ENCODE results near the gene AMIGO3.

AMIGO3 gene

DNA sequence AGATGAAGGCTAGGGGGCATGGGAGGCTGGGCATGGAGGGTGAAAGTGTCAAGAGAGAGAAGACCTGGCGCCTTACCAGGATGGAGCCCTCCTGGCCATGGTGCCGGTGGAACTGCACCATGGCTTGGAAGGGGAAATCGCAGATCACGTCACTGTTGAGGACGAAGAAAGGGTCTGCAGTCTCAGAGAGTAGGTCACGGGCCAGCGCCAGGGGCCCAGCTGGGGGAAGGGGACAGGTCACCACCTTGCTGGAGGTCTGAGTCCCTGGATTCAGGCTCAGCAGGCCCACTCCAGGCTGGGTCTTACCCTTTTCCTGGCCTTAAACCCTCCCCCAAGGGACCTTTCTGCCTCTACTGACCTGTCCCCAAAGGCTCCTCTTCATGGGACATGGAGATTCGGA is 3.4 kb upstream of the AMIGO3 start:
- ChIA-PET POLR2A (ENCODE audit: low non-redundant PET) (no interaction called here), CTCF (interaction anchor here (0.9 kb wide), 1 partner anchor 50 kb away, joined by 5 read pairs; no protein-coding TSS in a partner anchor)
- H3K27ac ChIP-seq, result peak overlapping the region; percentile 89

DNA sequence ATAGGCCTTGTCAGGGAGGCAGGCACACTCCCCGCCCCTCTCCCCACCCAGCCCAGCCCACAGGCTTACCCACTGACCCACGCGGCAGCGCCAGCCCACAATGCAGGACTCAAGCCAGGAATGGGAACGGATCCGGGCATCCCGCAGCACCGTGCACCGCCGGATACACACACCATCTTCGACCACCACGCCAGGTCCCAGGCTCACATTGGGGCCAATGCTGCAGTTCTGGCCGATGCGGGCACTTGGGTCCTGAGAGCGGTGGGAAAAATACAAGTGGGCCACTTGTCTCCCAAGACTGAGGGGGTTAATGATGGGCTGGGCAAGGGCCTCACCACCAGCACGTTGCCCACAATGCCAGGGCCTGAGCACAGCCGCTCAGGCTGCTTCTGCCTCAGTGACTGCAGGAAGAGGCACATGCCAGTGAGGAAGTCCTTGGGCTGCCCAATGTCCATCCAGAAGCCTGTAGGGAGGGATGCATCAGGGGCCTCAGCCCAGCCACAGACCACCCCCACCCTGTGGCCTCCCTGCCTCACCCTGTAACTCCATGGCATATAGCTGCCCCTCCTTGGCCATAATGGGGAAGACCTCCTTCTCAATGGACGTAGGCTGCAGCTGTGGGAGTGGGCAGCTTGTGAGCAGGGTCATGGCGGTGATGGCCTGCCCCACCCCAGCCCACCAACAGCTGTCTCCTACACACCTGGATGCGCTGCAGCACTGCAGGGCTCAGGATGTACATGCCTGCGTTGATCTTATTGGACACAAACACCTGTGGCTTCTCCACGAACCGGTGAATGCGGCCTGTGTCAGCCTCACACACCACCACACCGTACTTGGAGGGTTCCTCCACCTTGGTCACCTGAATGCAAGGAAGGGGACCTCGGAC is 2.7 kb upstream of the AMIGO3 start:
- no peak for DNase-seq (ENCODE audit: low spot score)
- CTCF ChIA-PET, result no interaction called here
- POLR2A ChIA-PET (ENCODE audit: low non-redundant PET), result no interaction called here
- TF ChIP-seq, protein P1, sequence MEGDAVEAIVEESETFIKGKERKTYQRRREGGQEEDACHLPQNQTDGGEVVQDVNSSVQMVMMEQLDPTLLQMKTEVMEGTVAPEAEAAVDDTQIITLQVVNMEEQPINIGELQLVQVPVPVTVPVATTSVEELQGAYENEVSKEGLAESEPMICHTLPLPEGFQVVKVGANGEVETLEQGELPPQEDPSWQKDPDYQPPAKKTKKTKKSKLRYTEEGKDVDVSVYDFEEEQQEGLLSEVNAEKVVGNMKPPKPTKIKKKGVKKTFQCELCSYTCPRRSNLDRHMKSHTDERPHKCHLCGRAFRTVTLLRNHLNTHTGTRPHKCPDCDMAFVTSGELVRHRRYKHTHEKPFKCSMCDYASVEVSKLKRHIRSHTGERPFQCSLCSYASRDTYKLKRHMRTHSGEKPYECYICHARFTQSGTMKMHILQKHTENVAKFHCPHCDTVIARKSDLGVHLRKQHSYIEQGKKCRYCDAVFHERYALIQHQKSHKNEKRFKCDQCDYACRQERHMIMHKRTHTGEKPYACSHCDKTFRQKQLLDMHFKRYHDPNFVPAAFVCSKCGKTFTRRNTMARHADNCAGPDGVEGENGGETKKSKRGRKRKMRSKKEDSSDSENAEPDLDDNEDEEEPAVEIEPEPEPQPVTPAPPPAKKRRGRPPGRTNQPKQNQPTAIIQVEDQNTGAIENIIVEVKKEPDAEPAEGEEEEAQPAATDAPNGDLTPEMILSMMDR (conservative IDR thresholded peaks at IDR 0.05; ENCODE audit: low read depth), result no peak
- H3K27ac ChIP-seq, result peak overlapping the region; percentile 89

More for the DNA sequence above, 3.4 kb upstream of the AMIGO3 start:
- TF ChIP-seq, protein P1 (conservative IDR thresholded peaks at IDR 0.05; ENCODE audit: low read depth), result no peak
- DNase-seq (ENCODE audit: low spot score), result no peak

DNA sequence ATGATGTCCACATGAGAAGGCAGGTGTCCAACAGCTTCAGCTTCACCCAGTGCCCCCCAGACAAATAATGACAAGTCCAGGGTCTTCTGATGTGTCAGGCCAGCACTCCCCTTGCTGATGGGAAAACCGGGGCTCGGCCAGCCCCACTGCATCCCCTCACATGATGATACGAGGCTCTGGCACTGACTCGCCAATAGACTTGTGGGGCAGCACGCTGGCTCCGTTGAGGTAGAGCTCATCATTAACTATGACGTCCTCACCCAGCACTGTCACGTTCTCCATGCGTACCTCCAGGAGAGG is 2.1 kb upstream of the AMIGO3 start:
- ChIA-PET POLR2A (ENCODE audit: low non-redundant PET) (no interaction called here), CTCF (no interaction called here)
- TF ChIP-seq, protein P1 (conservative IDR thresholded peaks at IDR 0.05; ENCODE audit: low read depth), result no peak
- DNase-seq (ENCODE audit: low spot score), result no peak
- H3K27ac ChIP-seq, result peak overlapping the region; percentile 72

DNA sequence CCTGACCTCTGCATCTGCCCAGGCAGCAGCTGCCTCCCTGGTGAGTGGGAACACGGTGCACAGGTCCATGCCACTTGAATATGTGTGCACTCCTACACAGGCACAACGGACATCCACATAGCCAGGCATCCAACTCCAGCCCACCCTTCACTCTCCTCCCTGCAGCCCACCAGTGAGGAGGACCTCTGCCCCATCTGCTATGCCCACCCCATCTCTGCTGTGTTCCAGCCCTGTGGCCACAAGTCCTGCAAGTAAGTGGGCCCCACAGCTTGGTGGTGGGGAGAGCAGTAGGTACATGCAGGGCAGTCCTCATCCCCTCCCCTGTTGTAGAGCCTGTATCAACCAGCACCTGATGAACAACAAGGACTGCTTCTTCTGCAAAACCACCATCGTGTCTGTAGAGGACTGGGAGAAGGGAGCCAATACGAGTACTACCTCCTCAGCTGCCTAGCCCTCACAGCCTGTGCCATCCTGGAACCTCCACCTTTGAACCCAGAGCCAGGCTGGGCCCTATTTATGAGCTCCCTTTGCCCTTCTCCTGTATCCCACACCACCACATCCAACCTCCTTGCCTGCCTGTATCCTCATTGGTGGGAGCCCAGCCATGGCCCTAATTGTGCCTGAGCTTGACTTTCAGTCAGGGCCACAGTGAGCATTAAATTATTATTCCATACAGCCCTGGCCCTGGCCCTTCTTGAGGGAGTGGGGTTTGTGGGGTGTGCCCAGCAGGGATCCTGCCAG is 1.5 kb upstream of the AMIGO3 start:
- DNase-seq (ENCODE audit: low spot score), result no peak
- TF ChIP-seq, protein P1 (conservative IDR thresholded peaks at IDR 0.05; ENCODE audit: low read depth), result no peak
- ChIA-PET CTCF (no interaction called here), POLR2A (ENCODE audit: low non-redundant PET) (no interaction called here)
- peak overlapping the region; percentile 72 for H3K27ac ChIP-seq

DNA sequence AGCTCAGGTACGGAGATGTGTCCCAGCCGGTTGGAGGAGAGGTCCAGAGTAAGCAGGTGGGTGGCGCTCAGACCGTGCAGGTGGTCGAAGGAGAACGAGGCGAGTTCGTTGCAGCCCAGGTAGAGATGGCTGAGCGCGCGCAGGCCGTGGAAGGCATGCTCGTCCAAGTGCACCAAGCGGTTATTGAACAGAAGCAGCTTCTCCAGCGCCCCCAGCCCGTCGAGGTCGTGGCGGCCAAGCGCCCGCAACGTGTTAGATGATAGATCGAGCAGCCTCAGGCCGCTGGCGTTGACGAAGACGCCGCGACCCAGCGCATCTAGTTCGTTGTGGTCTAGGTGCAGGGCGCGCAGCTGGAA is 648 bp downstream of the AMIGO3 start:
- CTCF ChIA-PET, result interaction anchor here (1.6 kb wide), 1 partner anchor 179 kb away, joined by 7 read pairs; no protein-coding TSS in a partner anchor
- no peak for DNase-seq (ENCODE audit: low spot score)
- H3K27ac ChIP-seq, result peak overlapping the region; percentile 72
- TF ChIP-seq, protein P1 (conservative IDR thresholded peaks at IDR 0.05; ENCODE audit: low read depth), result no peak
- POLR2A ChIA-PET (ENCODE audit: low non-redundant PET), result no interaction called here

DNA sequence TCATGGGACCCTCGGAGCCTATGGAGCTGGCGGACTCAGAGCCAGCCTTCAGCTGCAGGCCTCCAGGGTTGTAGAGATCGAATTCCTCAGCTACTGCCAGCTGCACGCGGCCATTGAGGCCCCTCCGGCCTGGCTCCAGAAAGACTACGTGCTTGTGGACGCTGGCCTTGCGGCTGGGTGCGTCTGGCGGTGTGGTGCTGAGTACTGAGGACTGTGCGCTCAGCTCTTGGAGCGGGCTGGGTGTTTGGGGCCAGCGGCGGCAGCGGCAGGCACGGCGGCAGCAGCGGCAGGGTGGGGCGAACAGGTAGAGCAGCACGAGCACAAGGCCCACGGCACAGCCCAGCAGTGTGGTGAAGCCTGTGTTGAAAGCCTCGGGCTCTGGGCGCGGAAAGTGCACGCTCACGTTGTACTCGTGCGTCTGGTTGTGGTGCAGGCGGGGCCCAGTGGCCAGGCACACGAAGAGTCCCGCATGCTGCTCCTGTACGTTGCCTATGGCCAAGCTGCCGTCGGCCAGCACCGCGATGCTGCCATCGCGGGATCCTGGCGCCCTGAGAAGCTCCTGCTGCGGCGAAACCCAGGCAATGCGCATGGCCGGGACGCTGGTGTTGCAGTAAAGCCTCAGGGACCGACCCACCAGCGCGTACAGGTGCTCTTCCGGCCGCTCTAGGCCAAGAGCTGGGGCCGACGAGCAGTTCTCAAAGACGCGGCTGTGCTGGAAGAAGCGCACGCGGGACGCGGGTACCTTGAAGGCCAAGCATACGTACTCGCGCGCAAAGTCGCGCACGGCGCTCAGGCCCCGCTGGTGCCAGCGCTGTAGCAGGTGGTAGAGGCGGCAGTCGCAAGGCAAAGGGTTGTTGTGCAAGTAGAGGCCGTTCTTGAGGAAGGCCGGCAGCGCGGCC is 1.3 kb downstream of the AMIGO3 start:
- H3K27ac ChIP-seq, result peak overlapping the region; percentile 72; the same call in 1 of the 2 replicates
- no peak for DNase-seq (ENCODE audit: low spot score)
- ChIA-PET CTCF (interaction anchor here (0.6 kb wide), 1 partner anchor 344 kb away, joined by 4 read pairs; no protein-coding TSS in a partner anchor), POLR2A (ENCODE audit: low non-redundant PET) (no interaction called here)
- TF ChIP-seq, protein P1 (conservative IDR thresholded peaks at IDR 0.05; ENCODE audit: low read depth), result no peak

Data from RWPE1 (cell line).